Activated naive CD8-positive, alpha-beta T cell treated with anti-CD3 and anti-CD28 coated beads for 36 hours (primary cell): Measurements from ENCODE around the gene NRG3. TPM values are rescaled to one million over a fixed set of nuclear protein-coding genes. Genes with fewer than 3 reads are reported as not detected.
"Not testable (repeated sequence)": the region's sequence is repeated elsewhere in the genome, so short reads cannot be mapped to it uniquely, and the experiment has no call there.

Source experiments
- DNase-seq: peaks from one replicate; pipeline ENCODE4 v3.0.0; 2021
- H3K27ac Mint-ChIP-seq: one replicate; pipeline ENCODE4 v1.8.0; 2022; ENCODE audit warnings: mild to moderate bottlenecking, moderate library complexity, mixed read lengths
- H3K27me3 Mint-ChIP-seq: one replicate; pipeline ENCODE4 v1.8.0; 2022; ENCODE audit warnings: mild to moderate bottlenecking, mixed read lengths
- H3K36me3 Mint-ChIP-seq: one replicate; pipeline ENCODE4 v1.8.0; 2021; ENCODE audit warnings: mild to moderate bottlenecking, mixed read lengths
- H3K4me1 Mint-ChIP-seq: one replicate; pipeline ENCODE4 v1.8.0; 2021; ENCODE audit warnings: mixed read lengths
- H3K4me3 Mint-ChIP-seq: one replicate; pipeline ENCODE4 v1.8.0; 2022; ENCODE audit warnings: mild to moderate bottlenecking, moderate library complexity, mixed read lengths
- H3K9me3 Mint-ChIP-seq: one replicate; pipeline ENCODE4 v1.8.0; 2022; ENCODE audit warnings: mixed read lengths
- total RNA-seq, 2 experiments: library from RNA; stranded (reverse); gene quantifications; one replicate each; pipeline ENCODE4 v1.2.3, GENCODE V29; 2021

Gene NRG3
- total RNA-seq, 2 experiments from 2014 or later: not detected

DNA sequence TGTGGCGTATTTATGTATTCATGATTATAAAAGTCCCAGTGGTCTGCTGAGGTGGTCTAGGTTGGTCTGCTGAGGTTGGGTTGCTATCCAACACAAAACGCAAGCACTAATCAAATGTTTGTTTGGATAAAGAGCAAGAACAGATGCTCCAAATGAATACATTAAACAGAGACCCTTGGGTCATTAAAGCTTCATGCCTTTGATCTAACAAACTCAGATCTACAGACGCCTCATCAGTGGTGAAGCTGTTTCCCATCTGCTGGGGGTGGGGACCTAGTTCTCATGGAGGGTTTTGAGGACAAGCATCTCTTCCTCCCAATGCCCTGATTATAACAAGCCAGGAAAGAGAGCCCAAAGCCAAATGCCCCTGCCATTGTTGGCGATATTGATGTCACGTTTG, 786.7 kb downstream of the NRG3 start:
- no peaks in the 10 kb centered on the region for H3K4me1 Mint-ChIP-seq
- no peaks in the 10 kb centered on the region for H3K36me3 Mint-ChIP-seq
- no peaks in the 10 kb centered on the region for H3K27me3 Mint-ChIP-seq
- H3K4me3 Mint-ChIP-seq: no peak overlapping the region
- H3K27ac Mint-ChIP-seq: no peak overlapping the region
- H3K9me3 Mint-ChIP-seq: peaks cover 2% of the 10 kb centered on the region
- DNase-seq: no peak

DNA sequence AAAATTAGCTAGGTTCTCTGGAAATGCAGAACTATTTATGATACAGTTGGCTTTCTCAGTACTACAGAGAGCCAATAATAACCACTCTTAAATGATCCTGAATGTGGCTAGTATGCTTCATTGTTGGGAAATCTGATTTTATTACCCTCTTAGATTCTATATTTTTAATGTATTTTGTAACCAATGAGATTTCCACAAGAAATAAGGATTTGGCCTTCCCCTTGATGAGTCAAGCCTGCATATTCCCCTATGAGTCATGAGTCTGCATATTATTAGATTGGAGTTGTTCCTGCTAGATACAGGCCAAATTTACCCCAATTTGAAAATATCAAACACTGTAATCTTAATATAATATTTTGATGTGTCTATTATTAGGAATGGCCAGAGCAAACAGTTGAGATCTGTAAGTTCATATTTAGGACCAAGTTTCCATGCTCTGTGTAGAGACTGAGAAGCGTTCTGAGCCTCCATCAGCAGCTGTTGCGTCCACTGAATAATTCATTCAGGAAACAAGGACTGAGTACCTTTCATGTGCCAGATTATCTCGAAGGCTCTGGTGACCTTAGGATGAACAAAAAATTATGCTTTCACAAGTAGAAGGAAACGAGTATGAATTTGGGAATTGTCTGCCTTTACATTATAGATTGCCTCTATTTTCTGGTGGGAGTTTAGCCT, 793.4 kb downstream of the NRG3 start:
- H3K27ac Mint-ChIP-seq: no peak overlapping the region
- no peaks in the 10 kb centered on the region for H3K4me1 Mint-ChIP-seq
- H3K27me3 Mint-ChIP-seq: no peaks in the 10 kb centered on the region
- H3K9me3 Mint-ChIP-seq: no peaks in the 10 kb centered on the region
- no peak for DNase-seq
- H3K36me3 Mint-ChIP-seq: no peaks in the 10 kb centered on the region
- no peak overlapping the region for H3K4me3 Mint-ChIP-seq

DNA sequence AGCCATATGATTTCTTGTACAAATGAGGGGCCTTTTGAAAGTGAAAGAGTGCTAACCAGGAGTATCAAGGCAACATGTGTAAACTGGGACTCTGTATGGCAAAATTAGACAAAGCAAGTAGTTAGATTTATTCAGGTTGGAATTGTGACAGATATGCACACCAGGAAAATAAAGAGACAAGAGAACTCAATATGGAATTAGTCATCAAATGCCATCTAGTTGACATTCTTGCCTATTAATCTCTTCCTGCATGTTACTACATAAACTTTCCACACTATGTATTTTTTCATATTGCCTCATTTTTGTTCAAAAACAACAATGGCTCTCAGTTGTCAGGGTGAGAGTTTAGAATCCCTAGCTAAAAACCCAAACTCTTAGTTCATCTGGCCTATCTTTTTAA, 799.0 kb downstream of the NRG3 start:
- DNase-seq: no peak
- Mint-ChIP-seq H3K27ac (no peak overlapping the region), H3K4me1 (no peaks in the 10 kb centered on the region), H3K4me3 (no peak overlapping the region), H3K27me3 (no peaks in the 10 kb centered on the region), H3K9me3 (peaks cover 2% of the 10 kb centered on the region), H3K36me3 (no peaks in the 10 kb centered on the region)

DNA sequence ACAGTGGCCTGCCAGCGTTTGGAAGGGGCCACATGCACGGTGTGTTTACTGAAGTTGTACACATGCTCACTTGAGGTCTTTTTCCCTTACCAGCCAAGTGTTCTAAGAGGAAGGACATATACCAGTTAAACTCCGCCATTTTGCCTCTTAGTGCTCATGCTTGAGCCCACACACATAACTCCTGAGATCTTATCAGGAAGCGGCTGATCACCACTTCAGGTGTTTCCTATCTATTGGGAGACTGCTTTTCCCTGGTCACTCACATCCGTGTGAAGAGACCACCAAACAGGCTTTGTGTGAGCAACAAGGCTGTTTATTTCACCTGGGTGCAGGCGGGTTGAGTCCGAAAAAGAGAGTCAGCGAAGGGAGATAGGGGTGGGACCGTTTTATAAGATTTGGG, 802.9 kb downstream of the NRG3 start:
- not testable (repeated sequence) for H3K4me3 Mint-ChIP-seq, H3K27me3 Mint-ChIP-seq, H3K9me3 Mint-ChIP-seq, DNase-seq, H3K27ac Mint-ChIP-seq, H3K4me1 Mint-ChIP-seq, H3K36me3 Mint-ChIP-seq

DNA sequence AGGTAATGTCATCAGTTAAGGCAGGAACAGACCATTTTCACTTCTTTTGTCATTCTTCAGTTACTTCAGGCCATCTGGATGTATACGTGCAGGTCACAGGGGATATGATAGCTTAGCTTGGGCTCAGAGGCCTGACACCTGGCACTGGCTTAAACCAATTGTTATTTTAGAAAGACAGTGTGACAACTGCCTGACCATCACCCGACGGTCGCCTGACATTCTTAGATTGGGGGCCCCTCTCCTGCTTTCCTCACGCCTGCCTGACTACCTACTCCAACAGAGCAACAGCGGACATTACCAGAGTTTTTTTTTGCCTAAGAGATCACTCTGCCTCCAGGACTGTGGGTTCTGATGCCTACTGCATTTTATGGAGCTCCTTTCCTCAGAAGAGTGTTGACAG, 803.5 kb downstream of the NRG3 start:
- not testable (repeated sequence) for H3K27ac Mint-ChIP-seq, DNase-seq, H3K4me3 Mint-ChIP-seq, H3K36me3 Mint-ChIP-seq, H3K4me1 Mint-ChIP-seq, H3K9me3 Mint-ChIP-seq, H3K27me3 Mint-ChIP-seq

DNA sequence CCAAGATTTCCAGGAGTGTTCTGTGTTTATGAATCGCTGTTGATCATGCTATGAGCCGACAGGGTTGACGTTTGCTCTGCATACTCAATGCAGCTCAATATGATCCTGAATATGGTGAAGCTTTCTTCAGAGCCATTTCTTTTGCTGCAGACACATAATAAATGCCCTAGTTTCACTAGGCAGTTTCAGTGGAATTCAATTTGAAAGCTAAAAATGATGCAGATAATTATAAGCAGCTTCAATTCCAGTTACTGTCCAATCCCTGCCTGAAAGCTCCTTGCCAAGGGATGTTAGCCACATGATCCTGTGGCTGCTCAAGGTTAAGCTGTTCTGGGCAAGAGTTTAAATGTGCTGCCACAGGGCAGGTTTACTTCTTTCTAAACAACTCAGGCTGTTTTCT, 805.6 kb downstream of the NRG3 start:
- no peaks in the 10 kb centered on the region for H3K27me3 Mint-ChIP-seq
- H3K4me1 Mint-ChIP-seq: no peaks in the 10 kb centered on the region
- no peak for DNase-seq
- H3K36me3 Mint-ChIP-seq: no peaks in the 10 kb centered on the region
- H3K4me3 Mint-ChIP-seq: no peak overlapping the region
- H3K27ac Mint-ChIP-seq: no peak overlapping the region
- H3K9me3 Mint-ChIP-seq: peaks cover 2% of the 10 kb centered on the region

DNA sequence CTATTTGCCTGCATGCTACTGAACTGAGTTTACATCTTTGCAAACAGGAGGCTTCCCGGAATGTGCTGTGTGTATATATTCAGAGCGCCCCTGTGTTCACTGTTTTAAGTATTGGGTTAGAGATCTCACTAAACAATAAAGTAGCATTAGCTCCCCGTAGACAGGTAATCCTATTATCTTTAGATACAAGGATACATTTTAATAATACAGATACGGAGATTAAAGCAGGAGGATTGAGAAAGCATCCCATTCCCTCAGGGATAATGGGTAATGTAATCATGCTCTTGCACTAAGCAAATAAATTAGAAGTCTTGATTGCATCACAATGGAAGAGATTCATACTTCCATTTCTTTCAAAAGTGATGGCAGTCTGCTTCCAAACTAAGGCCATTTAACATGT, 809.0 kb downstream of the NRG3 start:
- Mint-ChIP-seq H3K4me3 (no peak overlapping the region), H3K27ac (no peak overlapping the region), H3K36me3 (no peaks in the 10 kb centered on the region), H3K4me1 (no peaks in the 10 kb centered on the region), H3K27me3 (no peaks in the 10 kb centered on the region), H3K9me3 (peaks cover 1% of the 10 kb centered on the region)
- no peak for DNase-seq

DNA sequence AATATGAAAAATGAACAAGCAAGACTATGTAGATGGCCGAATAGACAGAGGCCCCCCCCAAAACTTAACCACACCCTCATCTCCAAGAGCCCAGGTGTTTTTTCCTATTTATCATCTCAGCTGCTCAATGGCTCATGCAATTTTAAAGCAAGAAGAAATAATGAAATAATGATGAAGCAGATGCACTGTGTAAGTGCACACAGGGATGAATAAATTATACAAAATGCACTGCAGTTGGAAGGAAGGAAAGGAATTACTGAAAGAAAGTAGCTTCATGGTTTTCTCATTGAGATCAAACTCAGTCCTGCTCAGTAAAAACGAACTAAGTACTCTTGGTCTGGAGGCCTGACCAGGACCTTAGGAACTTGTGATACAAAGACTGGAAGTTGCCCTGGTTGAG, 810.1 kb downstream of the NRG3 start:
- no peaks in the 10 kb centered on the region for H3K9me3 Mint-ChIP-seq
- no peaks in the 10 kb centered on the region for H3K4me1 Mint-ChIP-seq
- no peak overlapping the region for H3K4me3 Mint-ChIP-seq
- no peaks in the 10 kb centered on the region for H3K27me3 Mint-ChIP-seq
- DNase-seq: no peak
- H3K36me3 Mint-ChIP-seq: no peaks in the 10 kb centered on the region
- no peak overlapping the region for H3K27ac Mint-ChIP-seq

DNA sequence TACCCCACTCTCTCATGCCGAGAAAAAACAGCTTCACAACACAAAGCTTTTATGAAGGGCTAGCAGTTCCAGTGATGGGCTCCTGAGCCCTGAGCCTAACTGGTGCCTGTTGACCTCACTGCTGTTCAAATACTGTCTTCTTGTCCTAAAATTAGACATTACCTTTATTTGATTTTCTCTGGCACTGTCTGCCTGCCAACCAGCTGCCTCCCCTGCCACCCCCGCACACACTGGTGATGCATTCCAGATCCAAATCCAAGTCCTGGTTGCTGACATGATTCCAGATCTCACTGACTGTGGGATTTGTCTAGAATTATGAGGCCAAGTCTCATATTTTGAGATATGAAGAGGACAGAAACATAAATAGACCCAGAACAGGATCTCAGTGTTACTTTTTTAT, 816.2 kb downstream of the NRG3 start:
- no peak overlapping the region for H3K4me3 Mint-ChIP-seq
- DNase-seq: no peak
- no peaks in the 10 kb centered on the region for H3K27me3 Mint-ChIP-seq
- H3K36me3 Mint-ChIP-seq: no peaks in the 10 kb centered on the region
- peaks cover 5% of the 10 kb centered on the region for H3K9me3 Mint-ChIP-seq
- no peak overlapping the region for H3K27ac Mint-ChIP-seq
- no peaks in the 10 kb centered on the region for H3K4me1 Mint-ChIP-seq

DNA sequence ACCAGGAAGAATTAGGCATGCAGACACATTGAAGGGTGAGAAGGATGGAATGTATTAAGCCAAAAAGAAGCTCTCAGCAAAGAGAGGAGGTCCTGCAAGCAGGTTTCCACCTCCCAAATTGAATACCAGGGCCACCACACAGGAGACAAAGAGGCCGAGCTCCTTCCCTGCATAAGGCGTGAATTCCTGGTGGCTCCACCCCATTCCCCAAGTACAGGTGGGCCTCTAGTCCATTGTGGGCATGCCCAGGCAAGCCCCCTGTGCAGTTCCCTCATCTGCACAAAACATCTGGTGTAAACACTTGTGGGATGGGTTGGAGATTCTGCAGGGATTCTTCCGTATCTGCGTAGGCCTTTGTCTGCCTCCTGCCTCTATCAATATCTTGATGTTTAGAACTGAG, 817.5 kb downstream of the NRG3 start:
- DNase-seq: no peak
- Mint-ChIP-seq H3K27ac (no peak overlapping the region), H3K27me3 (no peaks in the 10 kb centered on the region), H3K4me1 (no peaks in the 10 kb centered on the region), H3K4me3 (no peak overlapping the region), H3K36me3 (no peaks in the 10 kb centered on the region), H3K9me3 (peaks cover 5% of the 10 kb centered on the region)

DNA sequence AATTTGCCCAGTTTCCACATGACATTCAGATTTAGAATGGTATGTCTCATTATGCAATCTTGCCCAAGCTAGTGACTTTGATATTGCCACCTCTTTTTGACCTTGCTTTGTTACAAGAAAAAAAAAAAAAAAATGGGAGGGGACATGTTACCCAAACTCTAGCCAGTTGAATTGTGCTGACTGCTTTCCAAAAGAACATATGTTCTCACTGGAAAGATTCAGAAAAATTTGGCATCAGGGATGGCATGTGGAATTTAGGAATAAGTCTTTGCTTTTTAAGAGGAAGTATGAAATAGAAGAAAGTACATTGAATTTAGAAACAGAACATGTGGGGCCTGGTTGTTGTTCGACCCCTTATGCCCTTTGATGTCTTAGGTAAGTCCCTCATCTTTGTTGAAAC, 846.8 kb downstream of the NRG3 start:
- no peak for DNase-seq
- H3K4me3 Mint-ChIP-seq: no peak overlapping the region
- H3K9me3 Mint-ChIP-seq: peaks cover 5% of the 10 kb centered on the region
- H3K27me3 Mint-ChIP-seq: no peaks in the 10 kb centered on the region
- no peaks in the 10 kb centered on the region for H3K36me3 Mint-ChIP-seq
- no peak overlapping the region for H3K27ac Mint-ChIP-seq
- H3K4me1 Mint-ChIP-seq: no peaks in the 10 kb centered on the region

DNA sequence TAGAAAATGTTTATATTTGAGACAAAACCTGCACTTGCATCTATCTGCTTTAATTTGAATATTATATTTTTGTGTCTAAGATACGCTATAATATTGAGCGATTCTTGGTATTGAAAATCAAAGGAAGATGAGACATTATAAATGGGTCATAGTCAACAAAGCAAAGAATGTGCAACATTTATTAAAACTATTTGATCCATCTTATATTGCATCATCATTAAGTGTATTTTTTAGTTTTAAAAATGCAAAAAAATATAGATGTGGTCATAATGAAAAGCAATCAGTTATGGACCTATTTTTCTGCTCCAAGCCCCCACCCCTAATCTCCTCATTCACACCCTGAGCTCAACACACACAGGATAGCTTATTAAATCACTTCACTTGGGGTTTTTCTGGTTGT, 847.3 kb downstream of the NRG3 start:
- Mint-ChIP-seq H3K27me3 (no peaks in the 10 kb centered on the region), H3K27ac (no peak overlapping the region), H3K9me3 (peaks cover 7% of the 10 kb centered on the region), H3K4me3 (no peak overlapping the region), H3K36me3 (no peaks in the 10 kb centered on the region), H3K4me1 (no peaks in the 10 kb centered on the region)
- DNase-seq: no peak

DNA sequence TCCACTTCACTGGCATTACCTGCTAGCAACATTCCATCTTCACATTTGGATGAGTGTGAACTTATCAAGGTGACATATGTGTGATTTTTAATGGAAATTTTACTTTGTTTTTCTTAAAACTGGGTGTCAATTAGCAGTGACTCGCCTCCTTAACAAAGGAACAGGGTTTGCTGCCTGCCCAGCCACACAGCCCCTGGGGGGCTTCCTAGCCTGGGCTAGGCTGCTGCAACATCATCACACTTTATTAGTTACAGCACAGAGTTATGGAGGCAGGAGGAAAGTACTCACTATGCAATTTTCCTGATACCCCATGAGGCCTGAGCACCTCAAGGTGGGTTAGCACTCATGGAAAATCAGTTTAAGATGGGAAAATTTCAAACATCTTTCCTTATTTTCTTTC, 861.3 kb downstream of the NRG3 start:
- Mint-ChIP-seq H3K4me1 (no peaks in the 10 kb centered on the region), H3K27me3 (no peaks in the 10 kb centered on the region), H3K36me3 (no peaks in the 10 kb centered on the region), H3K27ac (no peak overlapping the region), H3K4me3 (no peak overlapping the region), H3K9me3 (no peaks in the 10 kb centered on the region)
- DNase-seq: no peak

DNA sequence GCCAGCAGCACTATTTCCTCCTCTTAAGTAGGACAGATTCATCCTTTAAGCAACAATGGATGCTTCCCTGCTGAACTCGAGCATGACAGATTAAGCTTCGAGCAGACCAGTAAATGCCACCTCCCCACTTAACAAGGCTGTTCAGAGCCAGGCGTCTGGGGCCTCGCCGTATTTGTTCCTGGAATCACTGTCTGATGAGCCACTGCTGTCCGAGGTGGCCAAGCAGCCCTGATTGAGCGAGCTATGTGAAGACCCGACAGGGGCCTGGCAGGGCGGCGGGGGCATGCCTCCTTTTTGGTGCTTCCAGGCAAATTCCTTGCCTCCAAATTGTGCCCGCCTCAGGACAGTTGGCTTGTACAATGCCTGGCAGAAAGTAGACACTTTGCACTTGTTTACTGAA, 862.6 kb downstream of the NRG3 start:
- H3K4me3 Mint-ChIP-seq: no peak overlapping the region
- DNase-seq: no peak
- no peaks in the 10 kb centered on the region for H3K4me1 Mint-ChIP-seq
- no peaks in the 10 kb centered on the region for H3K9me3 Mint-ChIP-seq
- no peak overlapping the region for H3K27ac Mint-ChIP-seq
- no peaks in the 10 kb centered on the region for H3K27me3 Mint-ChIP-seq
- no peaks in the 10 kb centered on the region for H3K36me3 Mint-ChIP-seq

DNA sequence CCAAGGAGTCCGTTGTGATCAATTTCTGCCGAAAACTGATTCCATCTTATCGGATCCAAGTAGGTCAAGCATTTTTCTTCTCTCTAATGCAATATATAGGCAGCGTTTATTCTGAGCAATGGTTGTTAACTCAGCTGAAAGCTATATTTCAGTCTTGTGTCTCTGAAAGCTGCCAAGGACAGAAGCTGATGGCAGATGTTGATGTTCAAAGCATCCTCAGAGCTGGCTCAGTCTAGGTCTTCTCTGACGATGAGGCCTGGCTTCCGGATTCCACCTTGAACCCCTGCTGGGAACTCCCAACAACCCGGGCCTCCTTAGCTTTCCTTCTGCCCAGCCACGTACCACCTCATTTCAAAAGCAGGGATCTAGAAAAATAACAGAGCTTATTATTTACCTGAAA, 863.6 kb downstream of the NRG3 start:
- Mint-ChIP-seq H3K4me3 (no peak overlapping the region), H3K27me3 (no peaks in the 10 kb centered on the region), H3K27ac (no peak overlapping the region), H3K9me3 (no peaks in the 10 kb centered on the region), H3K36me3 (no peaks in the 10 kb centered on the region), H3K4me1 (no peaks in the 10 kb centered on the region)
- no peak for DNase-seq

DNA sequence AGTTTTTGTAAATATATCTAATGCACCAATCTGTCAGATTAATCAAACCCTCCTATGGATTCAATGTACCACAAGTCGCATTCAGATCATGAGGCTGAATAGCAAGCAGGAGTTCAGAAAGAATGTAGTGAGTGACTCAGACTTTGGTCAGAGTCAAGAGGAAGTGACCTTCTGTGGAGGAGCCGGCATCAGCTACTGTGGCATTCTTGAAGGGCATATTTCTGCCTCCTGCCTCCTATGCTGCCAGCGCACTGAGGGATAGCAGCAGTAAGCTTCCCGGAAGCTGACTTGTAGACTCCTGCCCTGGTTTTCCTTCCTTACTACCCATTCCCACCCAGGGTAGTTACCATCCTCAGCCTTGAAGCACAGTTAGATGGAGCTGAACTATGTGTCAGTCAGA, 867.5 kb downstream of the NRG3 start:
- Mint-ChIP-seq H3K27ac (no peak overlapping the region), H3K27me3 (no peaks in the 10 kb centered on the region), H3K4me3 (no peak overlapping the region), H3K9me3 (no peaks in the 10 kb centered on the region), H3K36me3 (no peaks in the 10 kb centered on the region), H3K4me1 (no peaks in the 10 kb centered on the region)
- no peak for DNase-seq

DNA sequence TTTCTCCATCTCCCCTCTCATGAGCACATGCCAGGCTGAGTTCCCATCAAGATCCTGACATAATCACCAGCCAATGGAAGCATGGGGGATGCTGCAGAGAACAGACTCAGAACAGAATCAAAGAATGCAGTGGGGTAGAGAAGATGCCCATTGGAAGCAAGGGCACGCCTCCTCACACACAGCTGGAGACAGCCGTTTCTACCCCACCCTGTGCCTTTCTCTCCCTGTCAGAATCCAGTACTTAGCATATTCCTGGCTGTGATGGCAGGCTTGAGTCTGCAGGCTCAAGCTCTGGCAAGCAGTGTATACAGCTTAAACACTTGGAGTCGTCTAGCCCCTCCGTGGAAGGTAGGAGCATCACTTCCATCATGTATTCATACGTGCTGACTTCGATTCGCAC, 867.9 kb downstream of the NRG3 start:
- H3K36me3 Mint-ChIP-seq: no peaks in the 10 kb centered on the region
- no peak overlapping the region for H3K27ac Mint-ChIP-seq
- DNase-seq: no peak
- no peak overlapping the region for H3K4me3 Mint-ChIP-seq
- no peaks in the 10 kb centered on the region for H3K4me1 Mint-ChIP-seq
- no peaks in the 10 kb centered on the region for H3K9me3 Mint-ChIP-seq
- H3K27me3 Mint-ChIP-seq: no peaks in the 10 kb centered on the region
